Panc1 (cell line): ENCODE results near the gene LRRC27. TPM values are rescaled to one million over a fixed set of nuclear protein-coding genes. Genes with fewer than 3 reads are reported as not detected.

ENCODE experiments used
- ATAC-seq: fragments of 200-7000 bp; cut with Tn5 transposase; 2 replicates; pipeline ENCODE4 v1.9.1; 2020; ENCODE audit warnings: mild to moderate bottlenecking, moderate library complexity
- BruUV-seq: library from RNA; stranded (reverse); fragments of 400-500 nt; replicated peaks from 2 replicates; lab custom pipeline; 2021; lab: Mats Ljungman, UMichigan
- CTCF ChIA-PET: fragments of 300-600 bp; sonication (Branson Sonifier 250); formaldehyde crosslinking; loops from one replicate; lab custom pipeline; 2022; ENCODE audit warnings: antibody characterized with exemption; lab: Charles Lee
- POLR2A ChIA-PET: fragments of 300-600 bp; sonication (Branson Sonifier 250); formaldehyde crosslinking; loops from one replicate; lab custom pipeline; 2022; ENCODE audit warnings: antibody characterized with exemption; lab: Charles Lee
- DNase-seq: peaks from one replicate; pipeline ENCODE4 v3.0.0-alpha.2; 2010; ENCODE audit warnings: low read depth, low spot score
- H3K27ac ChIP-seq: 2 replicates; pipeline ENCODE4 v1.5.1; 2011; ENCODE audit warnings: mild to moderate bottlenecking, low read length, inconsistent platforms
- H3K27me3 ChIP-seq: fragments of 200-500 bp; sonication (Bioruptor generic); 2 replicates; pipeline ENCODE4 v1.6.0; 2014; ENCODE audit warnings: low read length, inconsistent platforms; ENCODE audit not compliant: control insufficient read depth, insufficient read depth
- H3K36me3 ChIP-seq: fragments of 200-500 bp; sonication (Bioruptor generic); 2 replicates; pipeline ENCODE4 v1.5.1; 2014; ENCODE audit warnings: inconsistent platforms, mild to moderate bottlenecking, low read length, moderate library complexity; ENCODE audit not compliant: control insufficient read depth, insufficient read depth
- H3K4me1 ChIP-seq: 2 replicates; pipeline ENCODE4 v1.5.1; 2011; ENCODE audit warnings: inconsistent platforms, mild to moderate bottlenecking, low read length, moderate library complexity; ENCODE audit not compliant: control insufficient read depth, insufficient read depth
- H3K4me3 ChIP-seq, 2 experiments: 2 replicates each; pipeline ENCODE4 v1.5.1; 2011 to 2012; ENCODE audit warnings: low read depth in 2 of 2, low read length in 2 of 2, mild to moderate bottlenecking in 2 of 2, inconsistent platforms in 1 of 2, moderate library complexity in 1 of 2
- H3K9me3 ChIP-seq: fragments of 200-500 bp; sonication (Bioruptor generic); 2 replicates; pipeline ENCODE4 v1.5.1; 2014; ENCODE audit warnings: low read depth, mild to moderate bottlenecking, inconsistent platforms, low read length, moderate library complexity; ENCODE audit not compliant: control insufficient read depth, insufficient read depth
- CTCF ChIP-seq: fragments of 450-650 bp; IDR thresholded peaks from 2 replicates; pipeline ENCODE4 v1.5.1; 2017; ENCODE audit warnings: mild to moderate bottlenecking
- POLR2AphosphoS5 ChIP-seq: IDR thresholded peaks from 2 replicates; pipeline ENCODE4 v1.6.1; 2012; ENCODE audit warnings: mild to moderate bottlenecking, low read depth, low read length, moderate library complexity
- REST ChIP-seq, 2 experiments: IDR thresholded peaks; 2 replicates each; pipeline ENCODE4 v1.6.1; 2011 to 2012; ENCODE audit warnings: low read depth in 2 of 2, control low read depth in 1 of 2, low read length in 1 of 2, mild to moderate bottlenecking in 1 of 2, moderate library complexity in 1 of 2; ENCODE audit not compliant: insufficient read depth in 1 of 2
- SIN3A ChIP-seq: IDR thresholded peaks from 2 replicates; pipeline ENCODE4 v1.6.1; 2012; ENCODE audit warnings: low read depth, mild to moderate bottlenecking, low read length, moderate library complexity, borderline replicate concordance; ENCODE audit not compliant: insufficient read depth
- TCF7L2 ChIP-seq: IDR thresholded peaks from 2 replicates; pipeline ENCODE4 v1.6.1; 2011; ENCODE audit warnings: mild to moderate bottlenecking, low read depth, low read length, inconsistent platforms
- in situ Hi-C: cut with HindIII; loops from 2 replicates; pipeline ENCODE4 v1.10.0; 2016; ENCODE audit warnings: low sequenced_read_pairs, low pct_unique_long_range_greater_than_20kb
- intact Hi-C: fragments of 100-400 bp; cut with micrococcal nuclease; formaldehyde crosslinking; loops from one replicate; pipeline ENCODE4 v1.10.0; 2022; ENCODE audit not compliant: unreplicated experiment
- total RNA-seq: library from RNA; stranded (reverse); gene quantifications from one replicate; pipeline ENCODE4 v1.2.1, GENCODE V29; 2021; ENCODE audit not compliant: unreplicated experiment

The LRRC27 gene
- total RNA-seq, 1 experiment from 2014 or later, result 15.7 TPM

GRCh38 chr10:132296666-132297443 is 35.1 kb upstream of the LRRC27 start:
- Histone ChIP-seq H3K27ac (no peak overlapping the region), H3K4me1 (peaks cover 22% of the 10 kb centered on the region), H3K36me3 (no peaks in the 10 kb centered on the region), H3K27me3 (no peaks in the 10 kb centered on the region), H3K4me3 (no peak overlapping the region), H3K9me3 (no peaks in the 10 kb centered on the region)
- ChIA-PET CTCF (no interaction called here), POLR2A (interaction anchor here (0.6 kb wide), 1 partner anchor 42 kb away, joined by 7 read pairs; no protein-coding TSS in a partner anchor)
- TF ChIP-seq POLR2AphosphoS5 (no peak), SIN3A (no peak), TCF7L2 (no peak), REST (IDR thresholded peaks at IDR 0.05; ENCODE audit: insufficient read depth in 1 of 2, low read depth in 2 of 2, low read length in 1 of 2) (no peak)
- no TSS peak for BruUV-seq
- in situ Hi-C loops, result no loop called here
- intact Hi-C loops, result no loop called here
- DNase-seq (no peak), ATAC-seq (no peak)

GRCh38 chr10:132297526-132297925 is 34.5 kb upstream of the LRRC27 start:
- Histone ChIP-seq H3K9me3 (no peaks in the 10 kb centered on the region), H3K4me3 (no peak overlapping the region), H3K4me1 (peaks cover 24% of the 10 kb centered on the region), H3K27me3 (no peaks in the 10 kb centered on the region), H3K36me3 (no peaks in the 10 kb centered on the region), H3K27ac (peak overlapping the region; percentile 3; the same call in 1 of the 2 replicates)
- DNase-seq, result no peak
- CTCF ChIA-PET, result no interaction called here
- BruUV-seq, result no TSS peak
- in situ Hi-C loops (no loop called here), intact Hi-C loops (no loop called here)
- POLR2A ChIA-PET, result interaction anchor here (0.6 kb wide), 1 partner anchor 43 kb away, joined by 7 read pairs; no protein-coding TSS in a partner anchor
- no peak for ATAC-seq
- TF ChIP-seq TCF7L2 (no peak), SIN3A (no peak), CTCF (no peak), REST (IDR thresholded peaks at IDR 0.05; ENCODE audit: insufficient read depth in 1 of 2, low read depth in 2 of 2, low read length in 1 of 2) (no peak), POLR2AphosphoS5 (no peak)
